DOHH2 (cell line): ENCODE data around the gene ASMT.

Source experiments
- H3F3A ChIP-seq: fragments of 200-600 bp; sonication (generic), shearing (Covaris generic); 2 replicates; pipeline ENCODE4 v1.6.0; 2016; ENCODE audit warnings: antibody characterized with exemption, mild to moderate bottlenecking; ENCODE audit not compliant: control insufficient read depth, insufficient read depth
- H3K27ac ChIP-seq: fragments of 200-600 bp; sonication (generic); 2 replicates; pipeline ENCODE4 v1.5.1; 2014; ENCODE audit warnings: low read depth, mild to moderate bottlenecking, low read length, moderate library complexity
- H3K27me3 ChIP-seq: fragments of 200-600 bp; sonication (generic); 2 replicates; pipeline ENCODE4 v1.6.1; 2014; ENCODE audit warnings: mild to moderate bottlenecking, low read length, mixed read lengths; ENCODE audit not compliant: control insufficient read depth
- H3K36me3 ChIP-seq: fragments of 200-600 bp; sonication (generic); 2 replicates; pipeline ENCODE4 v1.6.1; 2014; ENCODE audit warnings: mild to moderate bottlenecking, low read length, moderate library complexity, mixed read lengths; ENCODE audit not compliant: control insufficient read depth
- H3K4me1 ChIP-seq: fragments of 200-600 bp; sonication (generic); 2 replicates; pipeline ENCODE4 v1.6.1; 2014; ENCODE audit warnings: mild to moderate bottlenecking, low read length, mixed read lengths; ENCODE audit not compliant: control insufficient read depth
- H3K4me2 ChIP-seq: fragments of 200-600 bp; sonication (generic); 2 replicates; pipeline ENCODE4 v1.6.0; 2014; ENCODE audit warnings: mild to moderate bottlenecking, low read length, moderate library complexity
- H3K4me3 ChIP-seq: fragments of 200-600 bp; sonication (generic); 2 replicates; pipeline ENCODE4 v1.5.1; 2014; ENCODE audit warnings: mild to moderate bottlenecking, low read length, mixed read lengths
- H3K79me2 ChIP-seq: fragments of 200-600 bp; sonication (generic); 2 replicates; pipeline ENCODE4 v1.6.1; 2014; ENCODE audit warnings: mild to moderate bottlenecking, low read length, mixed read lengths; ENCODE audit not compliant: control insufficient read depth
- H3K9me2 ChIP-seq: fragments of 200-600 bp; sonication (generic); replicated peaks from 2 replicates; pipeline ENCODE4 v1.6.1; 2014; ENCODE audit warnings: mild to moderate bottlenecking, low read length, mixed read lengths; ENCODE audit not compliant: control insufficient read depth
- H3K9me3 ChIP-seq: fragments of 200-600 bp; sonication (generic); 2 replicates; pipeline ENCODE4 v1.6.1; 2014; ENCODE audit warnings: antibody characterized with exemption, low read length, mixed read lengths; ENCODE audit not compliant: control insufficient read depth, insufficient read depth
- H4K20me1 ChIP-seq: fragments of 200-600 bp; sonication (generic); 2 replicates; pipeline ENCODE4 v1.6.0; 2014; ENCODE audit warnings: low read depth, mild to moderate bottlenecking, antibody characterized with exemption, low read length, moderate library complexity; ENCODE audit not compliant: control insufficient read depth, insufficient read depth
- EZH2phosphoT487 ChIP-seq: fragments of 200-600 bp; sonication (generic); IDR thresholded peaks from 2 replicates; pipeline ENCODE4 v1.6.1; 2017; ENCODE audit warnings: borderline replicate concordance, mild to moderate bottlenecking, antibody characterized with exemption, low read length, moderate library complexity, mixed read lengths
- TF ChIP-seq, protein P1 (sequence below): fragments of 200-600 bp; sonication (generic); IDR thresholded peaks from one replicate; pipeline ENCODE4 v1.5.1; 2014; ENCODE audit warnings: antibody characterized with exemption, mild to moderate bottlenecking, low read depth, low read length; ENCODE audit not compliant: poor library complexity, severe bottlenecking

Gene ASMT

DNA sequence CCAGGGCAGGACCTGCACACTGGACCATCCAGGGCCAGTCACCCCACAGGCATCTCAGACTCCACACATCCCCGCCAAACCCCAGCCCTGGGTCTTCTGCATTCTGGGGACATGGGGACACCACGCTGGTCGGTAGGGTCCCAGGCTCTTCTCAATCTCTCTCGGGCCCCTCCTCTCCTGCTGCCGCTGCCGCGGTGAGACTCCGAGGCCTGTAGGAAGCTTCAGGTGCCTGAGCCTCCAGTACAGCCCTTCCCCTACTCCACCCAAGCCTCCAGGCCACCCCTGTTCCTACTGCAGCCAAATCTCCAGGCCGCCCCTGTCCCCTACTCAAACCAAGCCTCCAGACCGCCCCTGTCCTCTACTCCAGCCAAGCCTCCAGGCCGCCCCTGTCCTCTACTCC lies 5.5 kb upstream of the ASMT start:
- Histone ChIP-seq H3K36me3 (no peaks in the 10 kb centered on the region), H3K4me3 (no peak overlapping the region), H3K4me1 (0 out of 2 replicates have a peak, but pooled peaks cover 3% of the 10 kb centered on the region), H4K20me1 (no peaks in the 10 kb centered on the region), H3K79me2 (no peaks in the 10 kb centered on the region), H3F3A (0 out of 2 replicates have a peak, but pooled peaks cover 8% of the 10 kb centered on the region), H3K27me3 (no peaks in the 10 kb centered on the region), H3K4me2 (no peak overlapping the region), H3K9me3 (no peaks in the 10 kb centered on the region), H3K27ac (no peak overlapping the region), H3K9me2 (no peaks in the 10 kb centered on the region)
- no peak for TF ChIP-seq EZH2phosphoT487
- TF ChIP-seq, protein P1, sequence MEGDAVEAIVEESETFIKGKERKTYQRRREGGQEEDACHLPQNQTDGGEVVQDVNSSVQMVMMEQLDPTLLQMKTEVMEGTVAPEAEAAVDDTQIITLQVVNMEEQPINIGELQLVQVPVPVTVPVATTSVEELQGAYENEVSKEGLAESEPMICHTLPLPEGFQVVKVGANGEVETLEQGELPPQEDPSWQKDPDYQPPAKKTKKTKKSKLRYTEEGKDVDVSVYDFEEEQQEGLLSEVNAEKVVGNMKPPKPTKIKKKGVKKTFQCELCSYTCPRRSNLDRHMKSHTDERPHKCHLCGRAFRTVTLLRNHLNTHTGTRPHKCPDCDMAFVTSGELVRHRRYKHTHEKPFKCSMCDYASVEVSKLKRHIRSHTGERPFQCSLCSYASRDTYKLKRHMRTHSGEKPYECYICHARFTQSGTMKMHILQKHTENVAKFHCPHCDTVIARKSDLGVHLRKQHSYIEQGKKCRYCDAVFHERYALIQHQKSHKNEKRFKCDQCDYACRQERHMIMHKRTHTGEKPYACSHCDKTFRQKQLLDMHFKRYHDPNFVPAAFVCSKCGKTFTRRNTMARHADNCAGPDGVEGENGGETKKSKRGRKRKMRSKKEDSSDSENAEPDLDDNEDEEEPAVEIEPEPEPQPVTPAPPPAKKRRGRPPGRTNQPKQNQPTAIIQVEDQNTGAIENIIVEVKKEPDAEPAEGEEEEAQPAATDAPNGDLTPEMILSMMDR: no peak

DNA sequence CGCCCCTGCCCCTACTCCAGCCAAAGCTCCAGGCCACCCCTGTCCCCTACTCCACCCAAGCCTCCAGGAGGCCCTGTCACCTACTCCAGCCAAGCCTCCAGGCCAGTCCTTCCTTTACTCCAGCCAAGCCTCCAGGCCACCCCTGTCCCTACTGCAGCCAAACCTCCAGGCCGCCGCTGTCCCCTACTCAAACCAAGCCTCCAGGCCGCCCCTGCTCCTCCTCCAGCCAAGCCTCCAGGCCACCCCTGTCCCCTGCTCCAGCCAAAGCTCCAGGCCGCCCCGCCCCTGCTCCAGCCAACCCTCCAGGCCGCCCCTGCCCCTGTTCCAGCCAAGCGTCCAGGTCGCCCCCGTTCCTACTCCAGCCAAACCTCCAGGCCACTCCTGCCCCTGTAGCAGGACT lies 5.1 kb upstream of the ASMT start:
- H3K4me1 ChIP-seq: peaks cover 5% of the 10 kb centered on the region
- H3K36me3 ChIP-seq: no peaks in the 10 kb centered on the region
- H3K9me3 ChIP-seq: no peaks in the 10 kb centered on the region
- H3K4me2 ChIP-seq: no peak overlapping the region
- no peaks in the 10 kb centered on the region for H3K27me3 ChIP-seq
- no peak overlapping the region for H3K4me3 ChIP-seq
- no peak overlapping the region for H3K27ac ChIP-seq
- H4K20me1 ChIP-seq: no peaks in the 10 kb centered on the region
- TF ChIP-seq EZH2phosphoT487: no peak
- TF ChIP-seq, protein P1: no peak
- 0 out of 2 replicates have a peak, but pooled peaks cover 3% of the 10 kb centered on the region for H3F3A ChIP-seq
- H3K79me2 ChIP-seq: no peaks in the 10 kb centered on the region
- H3K9me2 ChIP-seq: no peaks in the 10 kb centered on the region

DNA sequence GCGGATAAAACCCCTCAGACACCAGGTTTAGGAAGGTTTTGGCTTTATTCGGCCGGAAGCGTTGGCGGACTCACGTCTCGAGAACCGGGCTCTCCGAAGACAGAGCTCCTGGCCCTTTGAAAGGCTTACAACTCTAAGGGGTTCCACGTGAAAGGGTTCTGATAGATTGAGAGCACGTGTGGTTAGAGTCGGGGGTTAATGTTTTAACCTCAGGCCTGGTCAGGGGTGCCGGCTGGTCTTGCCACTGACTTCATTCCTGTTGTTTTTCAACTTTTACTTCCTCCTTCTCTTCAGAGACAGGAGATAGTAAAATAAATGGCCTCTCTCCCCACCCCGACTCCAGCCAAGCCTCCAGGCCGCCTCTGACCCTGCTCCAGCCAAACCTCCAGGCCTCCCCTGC lies 4.7 kb upstream of the ASMT start:
- Histone ChIP-seq H3K4me1 (peaks cover 9% of the 10 kb centered on the region), H3K79me2 (no peaks in the 10 kb centered on the region), H3F3A (0 out of 2 replicates have a peak, but pooled peaks cover 3% of the 10 kb centered on the region), H3K4me2 (no peak overlapping the region), H3K27me3 (no peaks in the 10 kb centered on the region), H3K27ac (no peak overlapping the region), H4K20me1 (no peaks in the 10 kb centered on the region), H3K4me3 (no peak overlapping the region), H3K36me3 (no peaks in the 10 kb centered on the region), H3K9me3 (no peaks in the 10 kb centered on the region), H3K9me2 (no peaks in the 10 kb centered on the region)
- TF ChIP-seq, protein P1: no peak

DNA sequence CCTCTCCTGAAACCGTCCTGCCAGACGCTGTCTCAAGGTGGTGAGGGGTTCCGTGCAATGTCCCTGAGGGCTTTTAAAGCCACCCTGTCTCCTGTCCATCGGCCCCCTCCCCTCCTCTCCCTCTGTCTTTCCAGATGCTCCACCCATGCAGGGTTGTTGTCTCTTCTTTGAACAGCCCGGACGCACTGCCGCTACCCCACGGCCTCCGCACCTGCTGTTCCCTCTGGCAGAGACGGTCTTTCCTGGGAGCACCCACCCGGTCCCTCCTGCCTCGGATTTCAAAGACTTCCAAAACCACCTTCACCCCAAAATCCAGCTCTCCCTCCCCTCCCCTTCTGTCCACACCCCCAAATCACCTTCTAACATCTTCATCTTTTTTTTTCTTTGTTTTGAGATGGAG lies 4.1 kb upstream of the ASMT start:
- Histone ChIP-seq H3K9me2 (no peaks in the 10 kb centered on the region), H3K9me3 (no peaks in the 10 kb centered on the region), H3K4me3 (no peak overlapping the region), H3K4me2 (no peak overlapping the region), H4K20me1 (no peaks in the 10 kb centered on the region), H3K79me2 (no peaks in the 10 kb centered on the region), H3K4me1 (peaks cover 12% of the 10 kb centered on the region), H3F3A (0 out of 2 replicates have a peak, but pooled peaks cover 3% of the 10 kb centered on the region), H3K27ac (no peak overlapping the region), H3K36me3 (no peaks in the 10 kb centered on the region), H3K27me3 (no peaks in the 10 kb centered on the region)
- no peak for TF ChIP-seq EZH2phosphoT487
- TF ChIP-seq, protein P1: no peak
